GM12878 (cell line): Measurements from ENCODE around the gene PCNX4. TPM values are rescaled to one million over a fixed set of nuclear protein-coding genes. Genes with fewer than 3 reads are reported as not detected.

Experiments used
- ATAC-seq: fragments of 200-7000 bp; cut with Tn5 transposase; 3 replicates; pipeline ENCODE4 v1.9.1; 2020; ENCODE audit warnings: mild to moderate bottlenecking, moderate library complexity
- BruUV-seq: library from RNA; stranded (reverse); fragments of 400-500 nt; replicated peaks from 2 replicates; lab custom pipeline; 2021; lab: Mats Ljungman, UMichigan
- CTCF ChIA-PET: fragments of 300-600 bp; sonication (Branson Sonifier 250); formaldehyde crosslinking; extraction: SDS; loops from one replicate; lab custom pipeline; 2021; ENCODE audit warnings: inconsistent platforms; lab: Yijun Ruan, JAX
- POLR2A ChIA-PET: fragments of 350-600 bp; formaldehyde crosslinking; extraction: SDS; loops from one replicate; lab custom pipeline; 2021; ENCODE audit warnings: inconsistent platforms; lab: Charles Lee
- RAD21 ChIA-PET: fragments of 300-600 bp; sonication (Branson Sonifier 250); formaldehyde crosslinking; loops from one replicate; lab custom pipeline; 2023; ENCODE audit warnings: antibody characterized with exemption; ENCODE audit not compliant: unreplicated experiment; lab: Charles Lee
- SMC1A ChIA-PET: fragments of 300-600 bp; sonication (Branson Sonifier 250); formaldehyde crosslinking; loops from one replicate; lab custom pipeline; 2023; ENCODE audit not compliant: unreplicated experiment, uncharacterized antibody; lab: Charles Lee
- DNase-seq: peaks from one replicate; pipeline ENCODE4 v3.0.0-alpha.2; 2011; ENCODE audit warnings: low read depth, low spot score
- FAIRE-seq: peaks from 3 replicates; lab custom pipeline; 2011; peaks lifted over from hg19 to GRCh38; lab: Jason Lieb, UNC
- H2AFZ ChIP-seq: 2 replicates; pipeline ENCODE4 v1.6.0; 2011; ENCODE audit warnings: low read depth, low read length, control low read depth; ENCODE audit not compliant: control insufficient read depth
- H3K27ac ChIP-seq: 2 replicates; pipeline ENCODE4 v1.5.1; 2011; ENCODE audit warnings: control low read depth; ENCODE audit not compliant: control insufficient read depth, insufficient read depth
- H3K27me3 ChIP-seq, 2 experiments: replicated peaks in 1 of 2; 2 replicates each; pipeline versions ENCODE4 v1.6.0 to v1.6.1; 2011; ENCODE audit warnings: low read length in 1 of 2; ENCODE audit not compliant: control insufficient read depth in 2 of 2, insufficient read depth in 2 of 2
- H3K36me3 ChIP-seq, 2 experiments: 2 replicates each; pipeline ENCODE4 v1.5.1; 2011; ENCODE audit warnings: low read length in 1 of 2; ENCODE audit not compliant: control insufficient read depth in 2 of 2, insufficient read depth in 2 of 2
- H3K4me1 ChIP-seq: 2 replicates; pipeline ENCODE4 v1.6.1; 2011; ENCODE audit warnings: mild to moderate bottlenecking, low read length, moderate library complexity, mixed read lengths; ENCODE audit not compliant: control insufficient read depth, insufficient read depth
- H3K4me2 ChIP-seq: 2 replicates; pipeline ENCODE4 v1.6.0; 2011; ENCODE audit warnings: control low read depth; ENCODE audit not compliant: control insufficient read depth, insufficient read depth
- H3K4me3 ChIP-seq: fragments of 200-600 bp; sonication (generic); 2 replicates; pipeline ENCODE4 v1.5.1; 2016
- H3K79me2 ChIP-seq: 2 replicates; pipeline ENCODE4 v1.6.0; 2011; ENCODE audit warnings: low read length; ENCODE audit not compliant: control insufficient read depth, insufficient read depth
- H3K9ac ChIP-seq: 2 replicates; pipeline ENCODE4 v1.8.0; 2011; ENCODE audit warnings: low read length, control low read depth, mixed read lengths; ENCODE audit not compliant: control insufficient read depth, insufficient read depth
- H3K9me3 ChIP-seq: replicated peaks from 3 replicates; pipeline ENCODE4 v1.5.1; 2011; ENCODE audit warnings: mild to moderate bottlenecking, low read length; ENCODE audit not compliant: control insufficient read depth, insufficient read depth
- H4K20me1 ChIP-seq: 2 replicates; pipeline ENCODE4 v1.6.0; 2011; ENCODE audit not compliant: control insufficient read depth, insufficient read depth
- BCL3 ChIP-seq: IDR thresholded peaks from 2 replicates; pipeline ENCODE4 v1.6.1; 2011; ENCODE audit warnings: borderline replicate concordance, low read depth, mild to moderate bottlenecking, moderate library complexity, low read length; ENCODE audit not compliant: insufficient read depth, poor library complexity, severe bottlenecking
- DPF2 ChIP-seq: fragments of 450-650 bp; IDR thresholded peaks from 2 replicates; pipeline ENCODE4 v1.6.1; 2017; ENCODE audit warnings: mild to moderate bottlenecking
- MEF2B ChIP-seq: fragments of 450-650 bp; IDR thresholded peaks from 2 replicates; pipeline ENCODE4 v1.6.1; 2018; ENCODE audit warnings: mild to moderate bottlenecking, moderate library complexity; ENCODE audit not compliant: partially characterized antibody, poor library complexity, severe bottlenecking
- NKRF ChIP-seq: fragments of 450-650 bp; conservative IDR thresholded peaks from 2 replicates; pipeline ENCODE4 v1.6.1; 2017; ENCODE audit warnings: mild to moderate bottlenecking, moderate library complexity
- NR2F1 ChIP-seq: fragments of 450-650 bp; conservative IDR thresholded peaks from 2 replicates; pipeline ENCODE4 v1.6.1; 2017; ENCODE audit warnings: mild to moderate bottlenecking
- RELB ChIP-seq: fragments of 450-650 bp; IDR thresholded peaks from 2 replicates; pipeline ENCODE4 v1.6.1; 2017; ENCODE audit warnings: low read depth, mild to moderate bottlenecking, moderate library complexity
- SMC3 ChIP-seq: IDR thresholded peaks from 2 replicates; pipeline ENCODE4 v1.6.1; 2011; ENCODE audit warnings: low read length, improper control_type of control experiment, borderline replicate concordance
- USF2 ChIP-seq: IDR thresholded peaks from 2 replicates; pipeline ENCODE4 v1.6.1; 2011; ENCODE audit warnings: low read depth, low read length, improper control_type of control experiment, borderline replicate concordance
- WGBS: methylation state at CpG from one replicate; pipeline ENCODE4 v1.1.6; 2016; ENCODE audit warnings: low lambda C conversion rate; ENCODE audit not compliant: insufficient replicate concordance, insufficient coverage; ENCODE audit errors: missing lambda C conversion rate; 5-methylcytosine and 5-hydroxymethylcytosine counted together
- in situ Hi-C: fragments of 300-500 bp; cut with MboI; formaldehyde crosslinking; loops from 9 replicates; pipeline ENCODE4 v1.14.3; 2018; ENCODE audit warnings: mixed read lengths
- intact Hi-C: fragments of 100-400 bp; cut with micrococcal nuclease; formaldehyde crosslinking; loops from one replicate; pipeline ENCODE4 v1.14.2; 2022; ENCODE audit not compliant: unreplicated experiment
- polyA plus RNA-seq, 11 experiments: library from polyadenylated mRNA; depleted of rRNA in 4 of 11; unstranded in 6 of 11; stranded (reverse) in 5 of 11; fragments of >200 nt; fragmentation: Nextera tagmentation in 4 of 11; fragmentation: Illumina TruSeq in 1 of 11; extraction: Ambion mirVana in 4 of 11; extraction: Trizol in 1 of 11; gene quantifications; 1 replicate in 1 of 11; 2 replicates in 10 of 11; pipeline versions ENCODE4 v1.2.1 to v1.2.3, GENCODE V29; 2011 to 2016; ENCODE audit warnings: inconsistent platforms in 2 of 11, missing spikeins in 2 of 11, low read depth in 1 of 11
- total RNA-seq, 4 experiments: library from RNA; depleted of rRNA in 3 of 4; stranded (reverse); fragments of >200 nt in 3 of 4; fragmentation: Illumina TruSeq in 1 of 4; extraction: Trizol in 1 of 4; gene quantifications; 2 replicates each; pipeline versions ENCODE4 v1.2.1 to v1.2.3, GENCODE V29; 2013 to 2021
- TF ChIP-seq, protein P1 (sequence below): fragments of 450-650 bp; IDR thresholded peaks from 2 replicates; pipeline ENCODE4 v1.6.1; 2017; ENCODE audit warnings: borderline replicate concordance
- TF ChIP-seq, protein P2 (sequence below): fragments of 450-650 bp; formaldehyde crosslinking; IDR thresholded peaks from 2 replicates; pipeline ENCODE4 v1.5.0; 2022; ENCODE audit warnings: mild to moderate bottlenecking, missing genetic modification characterization

PCNX4 gene
- total and polyA plus RNA-seq, 10 of the 15 experiments (the other 5 are each of a cell fraction or from before 2014, with no cell fraction given), result 13.8 to 56.6 (median 39.4) TPM

DNA sequence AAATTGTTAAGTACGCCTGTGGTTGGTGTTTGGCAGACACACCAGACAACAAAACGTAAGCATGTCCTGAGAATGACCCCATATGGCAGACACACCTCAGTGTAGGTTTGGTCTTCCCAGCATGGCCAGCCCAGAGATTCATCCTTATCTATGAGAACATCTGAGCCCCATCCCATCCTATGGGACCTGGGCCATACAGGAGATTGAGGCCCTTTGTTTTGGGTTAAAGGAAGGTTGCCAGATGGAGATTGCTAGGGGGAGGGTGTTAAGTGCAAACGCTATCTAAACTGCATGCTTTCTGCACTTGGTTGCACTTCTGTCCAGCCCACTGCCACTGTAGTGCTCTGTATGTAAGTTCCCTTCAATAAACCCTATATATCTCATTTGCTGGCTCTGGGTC is 4.1 kb upstream of the PCNX4 start (continued):
- TF ChIP-seq BCL3, result no peak
- TF ChIP-seq DPF2, result no peak
- TF ChIP-seq, protein P1, sequence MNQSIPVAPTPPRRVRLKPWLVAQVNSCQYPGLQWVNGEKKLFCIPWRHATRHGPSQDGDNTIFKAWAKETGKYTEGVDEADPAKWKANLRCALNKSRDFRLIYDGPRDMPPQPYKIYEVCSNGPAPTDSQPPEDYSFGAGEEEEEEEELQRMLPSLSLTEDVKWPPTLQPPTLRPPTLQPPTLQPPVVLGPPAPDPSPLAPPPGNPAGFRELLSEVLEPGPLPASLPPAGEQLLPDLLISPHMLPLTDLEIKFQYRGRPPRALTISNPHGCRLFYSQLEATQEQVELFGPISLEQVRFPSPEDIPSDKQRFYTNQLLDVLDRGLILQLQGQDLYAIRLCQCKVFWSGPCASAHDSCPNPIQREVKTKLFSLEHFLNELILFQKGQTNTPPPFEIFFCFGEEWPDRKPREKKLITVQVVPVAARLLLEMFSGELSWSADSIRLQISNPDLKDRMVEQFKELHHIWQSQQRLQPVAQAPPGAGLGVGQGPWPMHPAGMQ, result no peak
- TF ChIP-seq MEF2B, result no peak

GRCh38 chr14:60089221-60089620 is 2.5 kb upstream of the PCNX4 start:
- intact Hi-C loops, result no loop called here
- TF ChIP-seq NKRF (no peak), NR2F1 (no peak), SMC3 (no peak), RELB (no peak), USF2 (no peak)
- TF ChIP-seq, protein P2, sequence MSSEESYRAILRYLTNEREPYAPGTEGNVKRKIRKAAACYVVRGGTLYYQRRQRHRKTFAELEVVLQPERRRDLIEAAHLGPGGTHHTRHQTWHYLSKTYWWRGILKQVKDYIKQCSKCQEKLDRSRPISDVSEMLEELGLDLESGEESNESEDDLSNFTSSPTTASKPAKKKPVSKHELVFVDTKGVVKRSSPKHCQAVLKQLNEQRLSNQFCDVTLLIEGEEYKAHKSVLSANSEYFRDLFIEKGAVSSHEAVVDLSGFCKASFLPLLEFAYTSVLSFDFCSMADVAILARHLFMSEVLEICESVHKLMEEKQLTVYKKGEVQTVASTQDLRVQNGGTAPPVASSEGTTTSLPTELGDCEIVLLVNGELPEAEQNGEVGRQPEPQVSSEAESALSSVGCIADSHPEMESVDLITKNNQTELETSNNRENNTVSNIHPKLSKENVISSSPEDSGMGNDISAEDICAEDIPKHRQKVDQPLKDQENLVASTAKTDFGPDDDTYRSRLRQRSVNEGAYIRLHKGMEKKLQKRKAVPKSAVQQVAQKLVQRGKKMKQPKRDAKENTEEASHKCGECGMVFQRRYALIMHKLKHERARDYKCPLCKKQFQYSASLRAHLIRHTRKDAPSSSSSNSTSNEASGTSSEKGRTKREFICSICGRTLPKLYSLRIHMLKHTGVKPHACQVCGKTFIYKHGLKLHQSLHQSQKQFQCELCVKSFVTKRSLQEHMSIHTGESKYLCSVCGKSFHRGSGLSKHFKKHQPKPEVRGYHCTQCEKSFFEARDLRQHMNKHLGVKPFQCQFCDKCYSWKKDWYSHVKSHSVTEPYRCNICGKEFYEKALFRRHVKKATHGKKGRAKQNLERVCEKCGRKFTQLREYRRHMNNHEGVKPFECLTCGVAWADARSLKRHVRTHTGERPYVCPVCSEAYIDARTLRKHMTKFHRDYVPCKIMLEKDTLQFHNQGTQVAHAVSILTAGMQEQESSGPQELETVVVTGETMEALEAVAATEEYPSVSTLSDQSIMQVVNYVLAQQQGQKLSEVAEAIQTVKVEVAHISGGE (CRISPR knock-in tag), result no peak

More at GRCh38 chr14:60089221-60089620, 2.5 kb upstream of the PCNX4 start:
- no peak overlapping the region for H3K4me3 ChIP-seq
- no peak for DNase-seq
- no peaks in the 10 kb centered on the region for H3K9me3 ChIP-seq
- no TSS peak for BruUV-seq
- no peak overlapping the region for H3K9ac ChIP-seq
- H2AFZ ChIP-seq, result no peak overlapping the region; the same call in 1 of the 2 replicates
- H3K27ac ChIP-seq, result no peak overlapping the region
- H3K4me2 ChIP-seq, result no peak overlapping the region
- ChIA-PET CTCF (interaction anchor here (1.0 to 2.4 kb wide), 7 partner anchors 40 to 264 kb away, joined by 3 to 9 read pairs (median 3); partner anchors contain the start of gene DHRS7), SMC1A (interaction anchor here (0.6 to 2.7 kb wide), 9 partner anchors 9 to 99 kb away, joined by 3 to 9 read pairs (median 5); partner anchors contain the start of gene DHRS7), RAD21 (interaction anchor here (0.9 to 3.4 kb wide), 3 partner anchors 77 to 239 kb away, joined by 3 to 19 read pairs (median 3); no protein-coding TSS in a partner anchor), POLR2A (interaction anchor here (1.1 kb wide), 1 partner anchor 82 kb away, joined by 3 read pairs; no protein-coding TSS in a partner anchor)
- H3K27me3 ChIP-seq, result no peaks in the 10 kb centered on the region
- no peaks in the 10 kb centered on the region for H4K20me1 ChIP-seq
- H3K79me2 ChIP-seq, result peaks cover 25% of the 10 kb centered on the region
- H3K36me3 ChIP-seq, result no peaks in the 10 kb centered on the region
- WGBS, result 61% methylated on average over 4 of the region's 4 CpGs
- ATAC-seq, result no peak
- in situ Hi-C loops, result no loop called here
- FAIRE-seq, result no peak
- H3K4me1 ChIP-seq, result peaks cover 5% of the 10 kb centered on the region
